GM10847 (cell line): ENCODE data around the gene MTA2.

Experiments used
- POLR2A ChIP-seq: IDR thresholded peaks from 2 replicates; pipeline ENCODE4 v1.6.1; 2011; ENCODE audit not compliant: insufficient read length; ENCODE audit errors: extremely low read depth

The MTA2 gene

DNA sequence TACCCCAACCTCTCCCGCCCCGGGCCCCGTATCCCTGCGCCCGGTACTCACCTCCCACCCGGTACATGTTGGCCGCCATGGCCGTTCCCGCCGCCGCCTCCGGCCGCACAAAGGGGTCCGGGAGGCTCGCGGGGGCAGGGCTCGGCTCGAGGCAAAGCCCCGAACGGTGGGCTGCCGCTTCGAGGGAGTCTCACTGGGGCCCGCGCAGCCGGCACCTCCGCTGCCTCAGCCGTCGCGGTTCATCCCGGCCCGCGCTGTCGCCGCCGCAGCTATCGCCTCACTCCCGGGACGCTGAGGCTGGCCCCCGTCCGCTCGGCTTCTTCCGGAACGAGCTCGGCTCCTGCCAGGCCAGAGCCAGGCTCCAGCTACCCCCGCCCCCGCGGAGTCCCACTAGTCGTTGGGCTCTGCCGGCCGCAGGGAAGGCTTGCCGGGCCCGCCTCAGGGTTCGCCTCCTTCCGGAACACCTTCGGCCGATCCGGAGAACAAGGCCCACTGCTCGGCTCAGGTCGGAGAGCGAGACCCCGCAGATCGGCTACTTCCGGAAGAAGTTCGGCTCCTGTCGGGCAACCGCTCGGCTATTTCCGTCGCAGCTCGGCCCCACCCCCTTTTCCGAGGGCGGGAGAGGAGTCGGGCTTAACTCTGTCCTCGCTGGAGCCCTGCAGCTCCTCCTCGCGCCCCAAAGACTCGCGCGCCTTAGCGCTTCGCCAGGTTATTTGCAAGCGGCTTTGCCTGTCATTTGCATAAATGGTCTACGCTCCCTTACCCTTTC is at the start of gene MTA2:
TSS of gene MTA2 (minus strand) at position 494 of the 769 bp plus-strand sequence. CDS start at position 79, 415 bp downstream.
- peak; percentile 38 for TF ChIP-seq POLR2A

DNA sequence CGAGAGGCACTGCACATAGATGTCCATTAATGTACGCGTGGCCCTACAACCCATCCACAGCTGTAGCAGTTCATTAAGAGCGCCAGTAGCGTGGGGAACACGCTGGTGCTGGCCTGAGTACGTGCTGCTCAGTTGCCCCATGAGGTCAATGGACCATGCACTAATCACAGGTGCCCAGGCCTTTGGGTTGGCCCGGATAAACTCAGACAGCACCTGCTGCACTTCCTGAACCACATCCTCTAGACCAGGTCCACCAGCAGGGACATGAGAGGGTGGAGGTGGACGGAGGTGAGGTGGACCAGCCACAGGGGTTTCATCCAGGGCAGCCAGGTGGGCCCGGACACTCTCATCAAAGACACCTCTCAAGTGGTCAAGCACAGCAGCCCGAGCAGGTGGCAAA is 47.8 kb upstream of the MTA2 start:
- no peak for TF ChIP-seq POLR2A

DNA sequence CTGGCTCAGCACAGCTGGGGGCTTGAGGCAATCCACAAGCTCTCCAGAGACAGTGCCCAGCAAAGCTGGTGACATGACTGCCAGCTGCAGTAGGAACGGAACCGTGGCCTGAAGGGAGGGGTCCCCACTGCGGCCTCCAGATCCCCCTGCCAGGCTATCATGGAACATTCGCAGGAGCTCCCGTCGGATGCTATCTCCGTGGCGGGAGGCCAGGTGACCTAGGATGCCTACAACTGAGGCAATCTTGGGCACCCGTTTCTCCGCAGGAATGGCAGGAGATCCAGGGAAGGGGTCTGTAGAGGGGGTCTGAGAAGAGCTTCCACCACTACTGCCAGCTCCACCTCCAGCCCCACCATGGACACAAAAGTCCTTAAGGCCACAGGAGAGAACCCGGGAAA is 47.3 kb upstream of the MTA2 start:
- no peak for TF ChIP-seq POLR2A

DNA sequence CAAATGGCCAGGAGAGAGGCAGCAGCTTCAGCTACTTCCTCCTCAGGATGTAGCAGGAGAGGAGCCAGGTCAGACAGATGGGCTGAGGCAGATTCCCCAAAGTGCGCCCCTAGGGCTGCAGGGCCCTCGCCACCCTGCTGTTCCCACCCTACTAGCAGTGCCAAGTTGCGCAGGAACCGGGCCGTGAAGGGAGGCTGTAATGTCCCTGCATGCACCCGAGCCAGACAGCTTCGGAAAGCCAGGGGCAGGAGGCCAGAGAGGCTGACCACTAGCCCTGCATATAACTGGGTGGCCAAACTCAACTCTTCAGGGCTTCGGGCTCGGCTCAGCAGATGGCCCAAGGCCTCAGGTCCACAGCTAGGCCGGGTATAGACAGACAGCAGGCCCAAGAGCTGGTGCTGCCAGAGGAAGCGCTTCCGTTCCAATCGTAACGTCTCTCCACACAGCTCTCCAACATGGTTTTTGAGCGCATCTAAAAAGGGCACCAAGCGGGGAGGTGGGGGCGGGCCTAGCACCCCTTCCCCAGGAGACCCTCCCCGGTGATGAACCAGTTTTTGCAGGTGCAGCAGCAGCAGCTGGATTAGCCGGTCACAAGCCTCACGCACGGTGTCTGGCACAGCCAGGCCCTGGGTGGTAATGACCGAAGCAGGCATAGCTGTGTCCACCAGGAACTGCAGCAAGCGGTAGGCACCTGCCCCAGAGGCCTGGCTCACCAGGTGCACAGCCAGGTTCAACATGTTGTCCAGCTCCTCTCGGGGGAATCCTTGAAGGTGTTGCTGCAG is 46.7 kb upstream of the MTA2 start:
- no peak for TF ChIP-seq POLR2A

GRCh38 chr11:62647609-62648005 is 45.9 kb upstream of the MTA2 start:
- no peak for TF ChIP-seq POLR2A

- TF ChIP-seq POLR2A = no peak
Measured at GRCh38 chr11:62646825-62647608, 45.4 kb upstream of the MTA2 start.

DNA sequence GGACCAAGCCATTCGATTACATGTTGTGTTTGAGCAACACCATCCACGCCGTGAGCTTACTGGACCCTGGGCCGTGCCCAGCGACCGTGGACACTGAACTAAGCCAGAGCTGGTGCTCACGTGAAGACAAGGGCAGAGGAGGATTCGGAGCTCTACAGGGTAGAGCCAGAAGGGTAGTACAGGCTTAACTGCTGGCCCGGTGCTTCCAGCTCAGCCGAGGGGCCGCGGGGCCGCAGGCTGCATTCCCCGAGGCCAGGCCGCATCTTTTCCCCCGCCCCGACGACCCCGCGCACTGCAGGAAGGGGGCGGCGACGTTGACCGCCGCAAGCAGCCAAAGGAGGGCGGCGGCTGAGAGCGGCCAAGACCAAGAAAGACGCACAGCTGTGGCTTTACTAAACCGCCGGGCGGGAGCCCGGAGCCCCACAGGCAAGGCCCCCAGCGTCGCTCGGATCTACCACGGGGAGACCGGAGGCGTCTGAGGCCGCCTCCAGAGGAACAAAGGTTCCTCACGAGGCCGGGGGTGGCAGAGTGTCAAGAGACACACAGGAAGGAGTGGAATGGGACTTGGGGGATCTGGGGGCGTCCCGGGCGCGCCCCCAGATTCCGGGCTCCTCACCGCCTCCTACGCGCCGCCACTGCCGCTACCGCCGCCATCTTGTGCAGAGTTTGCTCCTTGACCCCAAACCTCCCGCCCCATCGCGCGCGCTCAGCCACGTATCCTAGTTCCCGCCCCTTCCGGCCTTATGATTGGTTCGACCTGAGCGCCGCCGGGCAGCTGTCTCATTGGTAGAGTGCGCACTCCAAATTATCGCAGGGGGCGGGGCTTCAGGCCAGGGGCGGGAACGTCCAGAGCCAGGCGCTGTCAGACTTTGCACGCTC is 44.5 kb upstream of the MTA2 start, which contains the start of gene GANAB:
TSS of gene GANAB (minus strand) at position 668 of the 879 bp plus-strand sequence. CDS start at position 654, 14 bp downstream.
- TF ChIP-seq POLR2A = peak; percentile 92

GRCh38 chr11:62645671-62645945 is 43.9 kb upstream of the MTA2 start:
- no peak for TF ChIP-seq POLR2A

DNA sequence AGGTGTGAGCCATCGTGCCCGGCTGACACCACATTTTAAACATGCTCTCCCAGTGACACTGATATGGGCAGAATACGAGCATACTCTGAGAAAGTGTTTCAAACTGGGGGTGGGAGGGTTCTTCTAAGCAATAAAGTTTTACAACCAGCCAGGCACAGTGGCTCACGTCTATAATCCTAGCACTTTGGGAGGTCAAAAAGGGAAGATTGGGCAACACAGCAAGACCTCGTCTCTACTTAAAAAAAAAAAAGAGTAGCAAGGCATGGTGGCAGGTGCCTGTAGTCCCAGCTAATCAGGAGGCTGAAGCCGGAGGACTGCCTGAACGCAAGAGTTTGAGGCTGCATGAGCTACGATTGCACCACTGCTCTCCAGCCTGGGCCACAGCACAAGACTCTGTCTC is 42.6 kb upstream of the MTA2 start:
- no peak for TF ChIP-seq POLR2A

- no peak for TF ChIP-seq POLR2A
Measured at GRCh38 chr11:62632492-62632891, 30.8 kb upstream of the MTA2 start.

DNA sequence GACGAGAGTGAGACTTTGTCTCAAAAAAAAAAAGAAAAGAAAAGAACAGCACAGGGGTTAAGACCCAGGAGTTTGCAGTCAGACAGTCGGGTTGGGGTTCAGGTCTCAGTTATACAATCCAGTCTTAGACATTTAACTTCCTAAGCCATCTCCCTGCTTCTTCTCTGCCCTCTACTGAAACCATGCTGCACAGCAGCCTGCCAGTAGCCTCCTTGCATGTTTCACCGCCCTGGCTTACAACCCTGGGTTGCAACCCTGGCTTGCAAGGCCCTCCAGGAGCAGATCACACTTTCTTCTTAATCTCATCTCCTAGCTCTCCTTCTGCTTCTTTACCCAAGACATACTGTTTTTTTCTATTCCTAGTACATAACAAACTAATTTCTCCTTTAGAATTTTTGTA is 26.0 kb upstream of the MTA2 start:
- no peak for TF ChIP-seq POLR2A

DNA sequence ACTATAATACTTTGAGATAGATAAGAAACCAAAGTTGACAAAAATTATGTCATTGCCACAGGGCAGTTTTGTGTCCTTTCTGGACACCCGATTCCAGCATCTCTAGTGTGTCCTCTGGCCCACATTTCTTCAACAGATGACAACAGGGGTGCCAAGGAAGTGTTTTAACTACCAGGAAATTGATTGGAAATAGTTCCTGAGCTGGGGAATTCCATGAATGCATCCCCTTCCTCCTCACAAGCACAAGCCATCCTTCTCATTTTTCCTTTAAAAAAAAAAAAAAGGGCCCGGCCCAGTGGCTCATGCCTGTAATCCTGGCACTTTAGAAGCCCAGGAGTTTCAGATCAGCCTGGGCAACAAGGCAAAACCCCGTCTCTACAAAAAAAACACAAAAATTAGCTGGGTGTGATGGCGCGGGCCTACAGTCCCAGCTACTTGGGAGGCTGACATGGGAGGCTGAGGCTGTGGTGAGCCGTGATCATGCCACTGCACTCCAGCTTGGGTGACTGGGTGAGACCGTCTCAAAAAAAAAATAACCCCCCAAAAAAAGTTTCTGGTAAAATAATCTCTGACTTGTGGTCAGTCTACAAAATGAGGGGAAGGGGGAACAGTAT is 20.9 kb upstream of the MTA2 start:
- no peak for TF ChIP-seq POLR2A

- TF ChIP-seq POLR2A = peak; percentile 67
Measured at GRCh38 chr11:62621567-62622470, 20.2 kb upstream of the MTA2 start, which contains the start of gene B3GAT3. Gene B3GAT3 (minus strand): TSS chr11:62621986. CDS start chr11:62621947, 39 bp downstream.
